Pancreas (tissue), 10 donors: ENCODE measurements around the gene SLC10A1. TPM values are rescaled to one million over a fixed set of nuclear protein-coding genes. Genes with fewer than 3 reads are reported as not detected.

Experiments
- ATAC-seq, 4 donors: fragments of 200-7000 bp; cut with Tn5 transposase; one replicate each; pipeline versions ENCODE4 v1.8.0 to v1.9.1; 2020; ENCODE audit warnings: mild to moderate bottlenecking in 4 of 4, moderate library complexity in 4 of 4
- DNase-seq, 6 donors: peaks; one replicate each; pipeline ENCODE4 v3.0.0-alpha.2; 2020
- FAIRE-seq: peaks from 2 replicates; lab custom pipeline; 2012; peaks lifted over from hg19 to GRCh38; lab: Jason Lieb, UNC
- H3K27ac ChIP-seq, 4 donors: fragments of 200-600 bp; sonication (generic); 1 replicate in 3 of 4; 2 replicates in 1 of 4; pipeline versions ENCODE4 v1.5.0 to v1.8.0; 2020
- H3K27me3 ChIP-seq, 4 donors: fragments of 200-600 bp; one replicate each; pipeline ENCODE4 v1.8.0; 2021
- H3K36me3 ChIP-seq, 3 donors: fragments of 200-600 bp; sonication (generic) in 1 of 3; one replicate each; pipeline versions ENCODE4 v1.5.0 to v1.8.0; 2020 to 2021
- H3K4me1 ChIP-seq, 3 donors: fragments of 200-600 bp; one replicate each; pipeline ENCODE4 v1.8.0; 2021
- H3K4me3 ChIP-seq, 4 donors: fragments of 200-600 bp; sonication (generic) in 2 of 4; one replicate each; pipeline versions ENCODE4 v1.5.0 to v1.8.0; 2020 to 2021
- H3K9me3 ChIP-seq, 4 donors: fragments of 200-600 bp; one replicate each; pipeline ENCODE4 v1.8.0; 2021
- CTCF ChIP-seq, 4 donors: fragments of 200-600 bp; sonication (generic) in 3 of 4; IDR thresholded peaks; one replicate each; pipeline versions ENCODE4 v1.5.0 to v1.8.0; 2021; ENCODE audit warnings: antibody characterized with exemption in 4 of 4
- WGBS, 2 donors: extraction: QIAGEN DNeasy Blood & Tissue Kit; methylation state at CpG; one replicate each; pipeline ENCODE4 v1.1.7; 2013; 5-methylcytosine and 5-hydroxymethylcytosine counted together
- intact Hi-C, 3 donors: fragments of 100-400 bp; cut with DNase I; formaldehyde crosslinking; loops; one replicate each; pipeline versions ENCODE4 v1.11.1 to v1.14.2; 2022
- polyA plus RNA-seq, 2 donors: library from polyadenylated mRNA; stranded (reverse); fragments of 200-250 nt; gene quantifications; one replicate each; pipeline ENCODE4 v1.2.3, GENCODE V29; 2013
- total RNA-seq, 6 donors: library from RNA; stranded (reverse); fragmentation: NEBNext Ultra II Directional in 4 of 6; extraction: Animal tissue kit (Norgen Biotek cat#: 25700) in 4 of 6; gene quantifications; one replicate each; pipeline versions ENCODE4 v1.2.1 to v1.2.4, GENCODE V29; 2021 to 2023
- donor health status: healthy with polysubstance abuse.
- donor health status: DM: no; HTN: no; CAD: no; lungs with moderate emphysema.
- donor health status: DM: no; HTN: no; CAD: no.
- donor health status: control.
- donor health status: control.
- donor health status: Bipolar disorder and iron deficiency.
- donor health status: DM: yes; HTN: yes; CAD: no.
- donor health status: DM: no; HTN: no; CAD: no.
- donor health status: DM: no; HTN: no; CAD: no.
- donor health status: DM: yes; HTN: yes; CAD: no.

Gene SLC10A1
- total RNA-seq (under 1 TPM in 1 of 6 donors, not detected in 5; 0.06 TPM), polyA plus RNA-seq (not detected)

DNA sequence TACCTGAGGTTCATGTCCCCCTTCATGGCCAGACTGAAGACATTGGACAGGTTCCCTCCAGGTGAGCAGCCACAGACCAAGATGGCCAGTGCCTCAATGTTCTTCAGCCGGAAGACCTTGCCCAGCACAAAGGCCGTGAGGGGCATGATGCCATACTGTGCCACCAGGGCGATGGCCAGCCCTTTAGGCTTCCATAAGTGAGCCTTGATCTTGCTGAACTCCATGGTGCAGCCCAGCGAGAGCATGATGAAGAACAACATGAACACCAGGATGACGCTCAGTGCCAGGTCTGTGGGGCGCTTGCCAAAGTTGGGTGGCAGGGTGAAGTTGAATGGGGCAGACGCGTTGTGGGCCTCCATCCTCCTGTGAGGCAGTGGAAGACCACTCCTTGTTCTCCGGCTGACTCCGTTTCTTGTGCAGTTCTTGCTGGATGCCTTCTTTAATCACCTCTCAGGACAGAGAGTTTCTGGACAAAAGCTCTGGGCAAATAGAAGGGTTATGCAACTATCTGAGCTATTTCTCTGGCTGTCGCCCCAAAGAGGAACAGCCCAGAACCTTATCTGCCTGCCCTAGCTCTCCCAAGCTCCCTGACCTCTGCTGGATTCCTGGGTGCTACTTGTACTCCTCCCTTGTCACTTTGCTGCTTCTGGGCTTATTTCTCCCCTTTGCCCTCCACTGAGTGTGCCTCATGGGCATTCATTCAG lies at the start of gene SLC10A1:
TSS of gene SLC10A1 (minus strand) at position 445 of the 704 bp plus-strand sequence. CDS start at position 359, 86 bp downstream.
- TF ChIP-seq CTCF (IDR thresholded peaks at IDR 0.05): no peak
- no peaks in the 10 kb centered on the region for H3K27me3 ChIP-seq
- no peaks in the 10 kb centered on the region for H3K9me3 ChIP-seq
- H3K4me3 ChIP-seq: no peak within 1 kb of the TSS
- 82 to 87% methylated on average over 11 of the region's 11 CpGs for WGBS, 2 donors
- no peaks in the 10 kb centered on the region for H3K4me1 ChIP-seq
- intact Hi-C loops: no loop called here
- no peak for DNase-seq
- ATAC-seq: no peak
- H3K27ac ChIP-seq: no peak within 1 kb of the TSS
- no peak for FAIRE-seq
- no peaks in the 10 kb centered on the region for H3K36me3 ChIP-seq

DNA sequence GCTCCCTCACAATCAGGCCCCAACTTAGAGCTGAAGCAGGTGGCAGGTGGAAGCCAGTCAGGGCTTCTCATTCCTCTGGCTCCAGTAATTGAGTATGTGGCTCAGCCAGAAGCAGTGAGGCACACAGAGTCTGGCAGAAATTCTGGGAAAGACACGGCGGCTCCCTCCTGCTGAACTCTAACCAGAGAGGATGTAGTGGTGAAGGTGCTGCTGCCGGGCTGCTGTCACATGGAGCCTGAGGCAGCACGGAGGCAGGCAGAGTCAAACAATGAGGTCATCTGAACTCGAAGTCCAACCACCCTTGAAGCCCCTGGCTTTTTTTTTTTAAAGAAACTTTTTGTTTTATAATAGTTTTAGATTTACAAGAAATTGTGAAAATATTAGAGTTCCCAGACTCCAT lies 48.7 kb upstream of the SLC10A1 start:
- WGBS, 2 donors: 59 to 61% methylated on average over 5 of the region's 5 CpGs
- Histone ChIP-seq H3K4me1 (no peaks in the 10 kb centered on the region), H3K9me3 (no peaks in the 10 kb centered on the region), H3K27me3 (no peaks in the 10 kb centered on the region), H3K27ac (no peak overlapping the region), H3K4me3 (no peak overlapping the region), H3K36me3 (no peaks in the 10 kb centered on the region)
- ATAC-seq (no peak), DNase-seq (no peak), FAIRE-seq (no peak)
- intact Hi-C loops: no loop called here
- TF ChIP-seq CTCF (IDR thresholded peaks at IDR 0.05): no peak

- no peaks in the 10 kb centered on the region for H3K27me3 ChIP-seq
- no peak overlapping the region for H3K4me3 ChIP-seq
- H3K36me3 ChIP-seq: no peaks in the 10 kb centered on the region
- intact Hi-C loops: no loop called here
- no peaks in the 10 kb centered on the region for H3K4me1 ChIP-seq
- no peak for ATAC-seq
- no peak for DNase-seq
- no peaks in the 10 kb centered on the region for H3K9me3 ChIP-seq
- TF ChIP-seq CTCF (IDR thresholded peaks at IDR 0.05): no peak
- 82 to 86% methylated on average over 2 of the region's 2 CpGs for WGBS, 2 donors
- no peak for FAIRE-seq
- H3K27ac ChIP-seq: no peak overlapping the region
These were observed 48.1 kb upstream of the SLC10A1 start for GRCh38 chr14:69845050-69845581.

- Histone ChIP-seq H3K4me3 (no peak overlapping the region), H3K36me3 (no peaks in the 10 kb centered on the region), H3K27ac (no peak overlapping the region), H3K27me3 (no peaks in the 10 kb centered on the region), H3K9me3 (no peaks in the 10 kb centered on the region), H3K4me1 (no peaks in the 10 kb centered on the region)
- no peak for ATAC-seq
- 85 to 100% methylated on average over 2 of the region's 2 CpGs for WGBS, 2 donors
- no peak for DNase-seq
- FAIRE-seq: no peak
- TF ChIP-seq CTCF (IDR thresholded peaks at IDR 0.05): no peak
- intact Hi-C loops: no loop called here
These were observed 47.1 kb upstream of the SLC10A1 start for GRCh38 chr14:69844171-69844570.
